OCI-LY1 (cell line): ENCODE results near the gene SLC2A11.

Source experiments
- H2AFZ ChIP-seq: fragments of 200-600 bp; sonication (generic), shearing (Covaris generic); 2 replicates; pipeline ENCODE4 v1.6.0; 2014; ENCODE audit warnings: antibody characterized with exemption, mild to moderate bottlenecking, low read length
- H3F3A ChIP-seq: fragments of 200-600 bp; sonication (generic), shearing (Covaris generic); 2 replicates; pipeline ENCODE4 v1.6.0; 2014; ENCODE audit warnings: mild to moderate bottlenecking, antibody characterized with exemption, low read length, moderate library complexity; ENCODE audit not compliant: insufficient read depth
- H3K27ac ChIP-seq: fragments of 200-600 bp; sonication (generic); 2 replicates; pipeline ENCODE4 v1.5.1; 2014; ENCODE audit warnings: low read length, mixed run types, mild to moderate bottlenecking, low read depth; ENCODE audit not compliant: poor library complexity, severe bottlenecking
- H3K27me3 ChIP-seq: fragments of 200-600 bp; sonication (generic); 2 replicates; pipeline ENCODE4 v1.6.0; 2014; ENCODE audit warnings: antibody characterized with exemption, mild to moderate bottlenecking, low read length, moderate library complexity; ENCODE audit not compliant: insufficient read depth
- H3K36me3 ChIP-seq: fragments of 200-600 bp; sonication (generic); 2 replicates; pipeline ENCODE4 v1.6.1; 2014; ENCODE audit warnings: mild to moderate bottlenecking, antibody characterized with exemption, low read length, moderate library complexity, mixed read lengths; ENCODE audit not compliant: insufficient read depth
- H3K4me1 ChIP-seq: fragments of 200-600 bp; sonication (generic); 2 replicates; pipeline ENCODE4 v1.5.1; 2014; ENCODE audit warnings: mild to moderate bottlenecking, low read length, moderate library complexity; ENCODE audit not compliant: insufficient read depth, severe bottlenecking
- H3K4me2 ChIP-seq: fragments of 200-600 bp; sonication (generic), shearing (Covaris generic); 2 replicates; pipeline ENCODE4 v1.6.1; 2014; ENCODE audit warnings: low read length
- H3K4me3 ChIP-seq: fragments of 200-600 bp; sonication (generic); 2 replicates; pipeline ENCODE4 v1.5.1; 2014; ENCODE audit warnings: low read length, low read depth, mild to moderate bottlenecking, mixed read lengths; ENCODE audit not compliant: poor library complexity, severe bottlenecking
- H3K79me2 ChIP-seq: fragments of 200-600 bp; shearing (Covaris generic); 2 replicates; pipeline ENCODE4 v1.6.1; 2016; ENCODE audit warnings: mixed run types, low read length, mixed read lengths; ENCODE audit not compliant: insufficient read depth
- H3K9ac ChIP-seq: fragments of 200-600 bp; sonication (generic), shearing (Covaris generic); 2 replicates; pipeline ENCODE4 v1.6.1; 2014; ENCODE audit warnings: mild to moderate bottlenecking, low read length, mixed read lengths
- H3K9me2 ChIP-seq: fragments of 200-600 bp; sonication (generic), shearing (Covaris generic); 2 replicates; pipeline ENCODE4 v1.6.1; 2014; ENCODE audit warnings: low read depth, mild to moderate bottlenecking, low read length, mixed read lengths
- H3K9me3 ChIP-seq: fragments of 200-600 bp; shearing (Covaris generic); 2 replicates; pipeline ENCODE4 v1.6.1; 2014; ENCODE audit warnings: low read length, mixed read lengths
- H4K20me1 ChIP-seq: fragments of 200-600 bp; sonication (generic), shearing (Covaris generic); 2 replicates; pipeline ENCODE4 v1.6.0; 2016; ENCODE audit warnings: mild to moderate bottlenecking, low read length; ENCODE audit not compliant: insufficient read depth
- EZH2 ChIP-seq: fragments of 200-600 bp; sonication (generic), shearing (Covaris generic); IDR thresholded peaks from 2 replicates; pipeline ENCODE4 v1.8.0; 2017; ENCODE audit warnings: borderline replicate concordance, mixed run types, mild to moderate bottlenecking, antibody characterized with exemption, low read length, moderate library complexity, mixed read lengths
- TF ChIP-seq, protein P1 (sequence below): fragments of 200-600 bp; sonication (generic), shearing (Covaris generic); IDR thresholded peaks from 2 replicates; pipeline ENCODE4 v1.5.1; 2017; ENCODE audit warnings: mild to moderate bottlenecking, antibody characterized with exemption, low read length, moderate library complexity, mixed read lengths

Gene SLC2A11

DNA sequence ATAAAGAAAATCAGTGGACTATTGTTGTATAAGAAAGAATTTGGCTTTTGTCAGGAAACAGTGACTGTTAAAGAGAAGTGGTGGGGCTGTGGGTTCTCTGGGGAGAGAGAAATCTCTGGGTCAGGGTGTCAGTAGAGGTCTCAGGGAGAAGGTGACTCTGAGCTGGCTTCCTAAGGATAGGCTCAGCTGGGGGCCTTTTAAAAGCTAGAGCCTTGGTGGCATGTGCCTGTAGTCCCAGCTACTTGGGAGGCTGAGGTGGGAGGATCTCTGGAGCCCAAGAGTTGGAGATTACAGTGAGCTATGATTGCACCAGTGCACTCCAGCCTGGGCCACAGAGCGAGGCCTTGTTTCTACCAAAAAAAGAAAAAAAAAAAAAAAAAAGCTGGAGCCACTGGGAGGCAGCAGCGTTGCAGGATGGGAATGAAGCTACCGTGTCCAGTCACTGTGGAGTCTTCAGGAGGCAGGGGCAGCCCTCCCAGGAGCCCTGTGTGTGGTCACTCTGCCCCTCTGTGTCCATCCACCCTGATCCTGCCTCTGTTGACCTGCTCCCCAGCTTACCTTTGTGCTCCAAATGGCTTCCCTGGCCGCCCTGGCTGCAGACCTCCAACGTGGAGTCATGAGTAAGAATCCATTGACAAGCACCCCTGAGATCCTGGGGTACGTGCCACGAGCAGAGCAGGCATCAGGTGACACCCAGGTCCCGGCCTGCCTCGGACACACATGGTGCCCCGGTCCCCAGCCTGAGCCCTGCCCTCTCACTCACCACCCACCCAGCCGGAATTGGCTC is 31.1 kb downstream of the SLC2A11 start:
- no peaks in the 10 kb centered on the region for H4K20me1 ChIP-seq
- H3K4me2 ChIP-seq, result no peak overlapping the region
- H2AFZ ChIP-seq, result no peak overlapping the region
- peaks cover 8% of the 10 kb centered on the region for H3K4me1 ChIP-seq
- no peaks in the 10 kb centered on the region for H3K79me2 ChIP-seq
- H3K4me3 ChIP-seq, result no peak overlapping the region
- H3K27ac ChIP-seq, result no peak overlapping the region
- 0 out of 2 replicates have a peak, but pooled peaks cover 2% of the 10 kb centered on the region for H3K9me3 ChIP-seq
- no peaks in the 10 kb centered on the region for H3F3A ChIP-seq
- H3K9me2 ChIP-seq, result no peaks in the 10 kb centered on the region
- TF ChIP-seq, protein P1, sequence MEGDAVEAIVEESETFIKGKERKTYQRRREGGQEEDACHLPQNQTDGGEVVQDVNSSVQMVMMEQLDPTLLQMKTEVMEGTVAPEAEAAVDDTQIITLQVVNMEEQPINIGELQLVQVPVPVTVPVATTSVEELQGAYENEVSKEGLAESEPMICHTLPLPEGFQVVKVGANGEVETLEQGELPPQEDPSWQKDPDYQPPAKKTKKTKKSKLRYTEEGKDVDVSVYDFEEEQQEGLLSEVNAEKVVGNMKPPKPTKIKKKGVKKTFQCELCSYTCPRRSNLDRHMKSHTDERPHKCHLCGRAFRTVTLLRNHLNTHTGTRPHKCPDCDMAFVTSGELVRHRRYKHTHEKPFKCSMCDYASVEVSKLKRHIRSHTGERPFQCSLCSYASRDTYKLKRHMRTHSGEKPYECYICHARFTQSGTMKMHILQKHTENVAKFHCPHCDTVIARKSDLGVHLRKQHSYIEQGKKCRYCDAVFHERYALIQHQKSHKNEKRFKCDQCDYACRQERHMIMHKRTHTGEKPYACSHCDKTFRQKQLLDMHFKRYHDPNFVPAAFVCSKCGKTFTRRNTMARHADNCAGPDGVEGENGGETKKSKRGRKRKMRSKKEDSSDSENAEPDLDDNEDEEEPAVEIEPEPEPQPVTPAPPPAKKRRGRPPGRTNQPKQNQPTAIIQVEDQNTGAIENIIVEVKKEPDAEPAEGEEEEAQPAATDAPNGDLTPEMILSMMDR, result no peak
- no peak for TF ChIP-seq EZH2
- no peak overlapping the region for H3K9ac ChIP-seq
- no peaks in the 10 kb centered on the region for H3K27me3 ChIP-seq
- H3K36me3 ChIP-seq, result peaks cover 16% of the 10 kb centered on the region

DNA sequence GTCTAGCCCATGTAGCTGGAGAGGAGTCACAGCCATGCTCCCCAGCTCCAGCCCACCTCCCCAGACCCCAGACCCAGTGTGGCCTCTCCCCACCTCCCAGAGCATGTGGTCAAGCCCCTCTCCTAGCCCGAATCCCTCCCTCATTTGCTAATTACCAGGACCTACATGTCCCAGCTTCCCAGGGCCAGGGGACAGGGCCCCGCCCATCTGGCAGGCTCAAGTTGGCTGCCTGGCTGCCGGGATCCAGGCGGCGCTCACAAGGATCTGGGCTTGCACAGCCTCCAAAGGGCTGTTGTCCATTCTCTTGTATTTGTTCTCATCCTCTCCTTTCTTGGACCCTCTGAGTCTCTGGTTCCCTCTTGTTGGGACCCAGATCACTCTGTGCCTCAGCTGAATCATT is 31.9 kb downstream of the SLC2A11 start:
- Histone ChIP-seq H3K4me2 (no peak overlapping the region), H3K9me2 (no peaks in the 10 kb centered on the region), H4K20me1 (no peaks in the 10 kb centered on the region), H3K4me1 (peaks cover 9% of the 10 kb centered on the region), H3F3A (no peaks in the 10 kb centered on the region), H2AFZ (no peak overlapping the region), H3K4me3 (no peak overlapping the region), H3K27ac (no peak overlapping the region), H3K79me2 (no peaks in the 10 kb centered on the region), H3K9me3 (0 out of 2 replicates have a peak, but pooled peaks cover 2% of the 10 kb centered on the region), H3K9ac (no peak overlapping the region), H3K36me3 (peaks cover 16% of the 10 kb centered on the region), H3K27me3 (no peaks in the 10 kb centered on the region)
- TF ChIP-seq, protein P1, result no peak
- no peak for TF ChIP-seq EZH2

DNA sequence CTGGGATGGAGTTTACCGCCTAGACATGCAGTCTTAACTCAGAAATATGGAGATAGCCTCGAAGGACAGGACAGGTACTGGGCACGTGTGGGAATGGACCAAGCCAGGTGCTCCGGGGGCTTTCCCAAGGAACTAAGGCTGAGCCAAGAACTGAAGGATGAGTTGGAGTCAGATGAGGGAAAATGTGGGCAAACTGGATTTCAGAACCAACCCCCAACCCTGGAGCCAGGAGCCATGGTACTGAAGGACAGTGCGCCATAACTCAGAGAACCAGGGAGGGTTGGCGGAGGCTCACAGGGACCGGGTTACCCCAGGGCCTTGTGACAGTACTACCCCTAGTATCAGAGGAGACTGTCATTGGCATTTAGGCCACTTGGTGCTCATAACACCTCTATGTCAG is 34.1 kb downstream of the SLC2A11 start:
- H3K27ac ChIP-seq, result no peak overlapping the region
- H3K9me3 ChIP-seq, result no peaks in the 10 kb centered on the region
- H3K36me3 ChIP-seq, result peaks cover 22% of the 10 kb centered on the region
- no peaks in the 10 kb centered on the region for H3F3A ChIP-seq
- peaks cover 22% of the 10 kb centered on the region for H3K4me1 ChIP-seq
- no peak overlapping the region for H2AFZ ChIP-seq
- H3K79me2 ChIP-seq, result no peaks in the 10 kb centered on the region; the same call in 1 of the 2 replicates
- no peak overlapping the region for H3K4me2 ChIP-seq
- no peak overlapping the region for H3K4me3 ChIP-seq
- no peaks in the 10 kb centered on the region for H4K20me1 ChIP-seq
- H3K9me2 ChIP-seq, result no peaks in the 10 kb centered on the region
- no peak overlapping the region for H3K9ac ChIP-seq
- TF ChIP-seq EZH2, result no peak
- TF ChIP-seq, protein P1, result no peak
- H3K27me3 ChIP-seq, result no peaks in the 10 kb centered on the region
